ENCODE results near the gene HCLS1. TPM values are rescaled to one million over a fixed set of nuclear protein-coding genes. Genes with fewer than 3 reads are reported as not detected.

HCLS1 gene, protein sequence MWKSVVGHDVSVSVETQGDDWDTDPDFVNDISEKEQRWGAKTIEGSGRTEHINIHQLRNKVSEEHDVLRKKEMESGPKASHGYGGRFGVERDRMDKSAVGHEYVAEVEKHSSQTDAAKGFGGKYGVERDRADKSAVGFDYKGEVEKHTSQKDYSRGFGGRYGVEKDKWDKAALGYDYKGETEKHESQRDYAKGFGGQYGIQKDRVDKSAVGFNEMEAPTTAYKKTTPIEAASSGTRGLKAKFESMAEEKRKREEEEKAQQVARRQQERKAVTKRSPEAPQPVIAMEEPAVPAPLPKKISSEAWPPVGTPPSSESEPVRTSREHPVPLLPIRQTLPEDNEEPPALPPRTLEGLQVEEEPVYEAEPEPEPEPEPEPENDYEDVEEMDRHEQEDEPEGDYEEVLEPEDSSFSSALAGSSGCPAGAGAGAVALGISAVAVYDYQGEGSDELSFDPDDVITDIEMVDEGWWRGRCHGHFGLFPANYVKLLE
- 0.06 to 0.24 TPM (median 0.10 TPM) in 4 of 5 replicates, not detected in the other for total RNA-seq (2022; extraction: Qiagen RNA extraction)

GRCh38 chr3:121660356-121661171, at the start of gene HCLS1:
HCLS1 (minus strand) TSS chr3:121660903; CDS start chr3:121658347, 2,556 bp downstream.

DNA sequence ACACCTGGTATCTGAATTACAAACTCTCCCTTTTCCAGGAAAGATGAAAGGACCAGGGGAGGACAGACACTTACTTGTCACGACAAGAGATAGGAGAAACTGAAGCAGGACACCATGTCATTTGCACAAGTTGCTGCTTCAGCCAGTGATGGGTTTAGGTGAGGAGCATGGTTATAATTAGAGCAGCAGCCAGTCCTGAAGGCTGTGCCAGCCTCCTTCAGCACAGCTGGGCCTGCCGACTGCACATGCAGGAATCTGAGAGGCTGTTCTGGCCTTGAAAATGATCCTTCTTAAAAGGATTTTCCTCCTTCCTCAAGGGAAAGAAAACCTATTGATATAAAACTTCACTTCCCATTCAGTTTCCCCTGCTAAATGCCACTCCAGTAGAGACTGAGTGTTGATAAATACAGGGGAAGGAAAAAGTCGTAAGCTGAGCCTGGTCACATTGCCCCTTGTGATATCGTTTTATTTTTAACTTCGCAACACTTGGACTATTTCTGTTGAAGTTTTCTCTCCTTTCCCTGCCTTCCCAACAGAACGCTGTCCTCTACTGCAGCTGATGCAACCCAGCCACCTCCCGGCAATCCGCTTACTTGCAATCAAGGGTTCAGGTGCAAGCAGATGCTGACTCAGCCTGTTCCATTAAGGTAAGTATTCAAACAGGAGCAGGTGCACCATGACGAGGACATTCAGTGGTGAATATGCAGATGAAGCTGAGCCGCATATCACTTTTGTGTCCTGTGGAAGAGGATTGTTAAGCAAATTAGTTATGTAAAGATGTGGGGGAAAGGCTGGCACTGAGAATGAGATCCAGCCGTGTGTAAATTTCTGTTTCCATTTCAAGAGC, 67.6 kb downstream of the HCLS1 start, which contains the start of gene FBXO40:
TSS of gene FBXO40 (plus strand) at position 524 of the 847 bp plus-strand sequence. CDS start 27,197 bp downstream, outside the sequence.

Other genes starting within 250 kb of the HCLS1 start
- 5.7 to 7.2 TPM (median 6.4 TPM) in 5 replicates for gene POLQ, start 114.9 kb downstream of the HCLS1 start, total RNA-seq (2022; extraction: Qiagen RNA extraction)
- not detected in 5 replicates for gene ARGFX, start 93.0 kb downstream of the HCLS1 start, total RNA-seq (2022; extraction: Qiagen RNA extraction)
- gene FBXO40, start 67.5 kb downstream of the HCLS1 start, total RNA-seq (2022; extraction: Qiagen RNA extraction), result not detected in 5 replicates
- gene GOLGB1, start 88.8 kb upstream of the HCLS1 start, total RNA-seq (2022; extraction: Qiagen RNA extraction), result 14.3 to 18.6 TPM (median 15.8 TPM) in 5 replicates
- gene IQCB1, start 174.2 kb upstream of the HCLS1 start, total RNA-seq (2022; extraction: Qiagen RNA extraction), result 9.9 to 11.0 TPM (median 10.1 TPM) in 5 replicates
- gene EAF2, start 174.3 kb upstream of the HCLS1 start, total RNA-seq (2022; extraction: Qiagen RNA extraction), result 1.5 to 2.7 TPM (median 2.2 TPM) in 5 replicates
- gene SLC15A2, start 233.5 kb upstream of the HCLS1 start, total RNA-seq (2022; extraction: Qiagen RNA extraction), result 0.10 to 0.34 TPM (median 0.20 TPM) in 4 of 5 replicates, not detected in the other